ENCODE results near the gene TCF3. TPM values are rescaled to one million over a fixed set of nuclear protein-coding genes. Genes with fewer than 3 reads are reported as not detected.

Gene TCF3
- total RNA-seq, 2 donors from 2014 or later: 18.5 to 28.7 TPM

DNA sequence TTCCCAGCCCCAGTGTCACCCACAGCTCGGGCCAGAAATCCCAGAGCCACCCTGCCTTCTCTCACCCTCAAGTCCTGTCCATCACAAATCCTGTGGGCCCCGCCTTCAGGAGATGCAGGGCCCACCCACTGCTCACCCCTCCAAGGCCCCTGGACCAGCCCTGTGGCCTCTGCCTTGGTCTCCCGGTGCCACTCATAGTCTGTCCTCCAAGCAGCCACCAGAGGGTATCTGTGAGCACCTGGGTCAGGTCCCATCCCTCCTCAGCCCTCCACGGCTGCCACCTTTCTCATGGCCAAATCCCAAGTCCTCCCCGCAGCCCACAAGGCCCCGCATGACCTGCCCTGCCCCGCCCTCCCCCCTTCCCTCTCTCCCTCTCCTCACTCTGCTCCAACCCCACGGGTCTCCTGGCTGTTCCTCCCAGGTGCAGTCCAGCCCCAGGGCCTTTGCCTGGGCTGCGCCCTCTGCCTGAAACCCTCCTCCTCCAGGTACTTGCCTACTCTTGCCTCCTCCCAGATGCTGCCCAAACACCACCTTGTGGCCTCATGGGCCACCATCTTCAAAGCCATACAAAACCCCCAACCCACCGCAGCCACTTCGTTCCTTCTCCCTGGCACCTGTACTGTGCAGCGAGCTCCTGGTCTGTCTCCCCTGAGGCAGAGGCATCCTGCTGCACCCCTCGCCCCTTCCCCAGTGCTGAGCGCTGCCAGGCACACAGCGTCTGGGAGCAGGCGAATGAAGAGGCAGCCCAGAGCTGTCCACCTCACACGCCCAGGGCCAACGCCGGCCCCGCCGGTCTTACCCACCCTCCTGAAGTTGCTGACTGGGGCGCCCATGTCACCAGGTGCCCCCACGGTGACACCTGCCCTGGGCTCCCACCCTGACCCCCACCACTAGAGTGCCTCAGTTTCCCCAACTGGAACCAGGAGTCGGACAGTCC is 34.0 kb downstream of the TCF3 start:
- no peaks in the 10 kb centered on the region for H3K27me3 ChIP-seq
- H3K27ac ChIP-seq: no peak overlapping the region
- DNase-seq (ENCODE audit: low spot score): no peak
- H3K9me3 ChIP-seq: no peaks in the 10 kb centered on the region
- TF ChIP-seq CTCF (IDR thresholded peaks at IDR 0.05): peak in 1 of 2 donors; percentile 45
- no peaks in the 10 kb centered on the region for H3K4me1 ChIP-seq
- peaks cover 30% of the 10 kb centered on the region for H3K36me3 ChIP-seq
- H3K4me3 ChIP-seq: no peak overlapping the region

DNA sequence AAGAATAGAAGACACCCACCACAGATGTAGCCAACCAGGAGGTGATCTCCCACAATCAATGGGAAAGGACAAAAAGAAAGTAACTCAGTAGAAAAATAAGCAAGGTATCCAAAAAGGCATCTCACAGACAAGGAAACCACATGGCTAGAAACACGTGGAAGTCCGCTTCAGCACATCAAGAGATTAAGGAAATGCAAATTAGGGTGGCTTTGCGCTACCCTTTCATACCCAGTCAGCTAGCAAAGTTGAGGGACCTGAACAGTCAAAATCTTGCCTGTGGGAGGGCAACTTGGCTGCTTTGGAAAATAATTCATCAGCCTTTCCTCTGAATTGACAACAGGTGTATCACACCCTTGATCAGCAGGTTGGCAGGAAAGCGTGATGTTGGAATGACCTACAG is 35.5 kb downstream of the TCF3 start:
- TF ChIP-seq CTCF (IDR thresholded peaks at IDR 0.05): no peak
- Histone ChIP-seq H3K27me3 (no peaks in the 10 kb centered on the region), H3K36me3 (peaks cover 37% of the 10 kb centered on the region)

DNA sequence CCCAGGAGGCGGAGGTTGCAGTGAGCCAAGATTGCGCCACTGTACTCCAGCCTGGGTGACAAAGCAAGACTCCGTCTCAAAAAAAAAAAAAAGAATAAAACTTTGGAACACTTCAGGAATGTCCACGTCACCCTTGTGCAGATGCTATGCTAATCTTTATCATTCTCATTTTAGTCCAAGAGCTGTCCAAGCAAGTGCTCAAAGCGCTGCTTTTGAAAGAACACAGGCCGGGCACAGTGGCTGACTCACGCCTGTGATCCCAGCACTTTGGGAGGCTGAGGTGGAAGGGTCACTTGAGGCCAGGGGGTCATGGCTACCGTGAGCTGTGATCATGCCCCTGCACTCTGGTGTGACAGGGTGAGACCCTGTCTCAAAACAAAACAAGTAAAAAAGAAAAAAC is 36.0 kb downstream of the TCF3 start:
- Histone ChIP-seq H3K4me3 (no peak overlapping the region), H3K27me3 (no peaks in the 10 kb centered on the region), H3K36me3 (peaks cover 35% of the 10 kb centered on the region), H3K4me1 (no peaks in the 10 kb centered on the region), H3K9me3 (no peaks in the 10 kb centered on the region), H3K27ac (no peak overlapping the region)
- DNase-seq (ENCODE audit: low spot score): no peak
- TF ChIP-seq CTCF (IDR thresholded peaks at IDR 0.05): no peak

More for the DNA sequence above, 35.5 kb downstream of the TCF3 start:
- Histone ChIP-seq H3K27ac (no peak overlapping the region), H3K4me1 (no peaks in the 10 kb centered on the region), H3K9me3 (no peaks in the 10 kb centered on the region), H3K4me3 (no peak overlapping the region)
- no peak for DNase-seq (ENCODE audit: low spot score)

GRCh38 chr19:1615156-1615765 is 37.2 kb downstream of the TCF3 start:
- H3K27me3 ChIP-seq: no peaks in the 10 kb centered on the region
- H3K4me1 ChIP-seq: no peaks in the 10 kb centered on the region
- no peak overlapping the region for H3K4me3 ChIP-seq
- H3K27ac ChIP-seq: no peak overlapping the region
- no peak for TF ChIP-seq CTCF (IDR thresholded peaks at IDR 0.05)
- peaks cover 33% of the 10 kb centered on the region for H3K36me3 ChIP-seq
- DNase-seq (ENCODE audit: low spot score): no peak
- H3K9me3 ChIP-seq: no peaks in the 10 kb centered on the region

DNA sequence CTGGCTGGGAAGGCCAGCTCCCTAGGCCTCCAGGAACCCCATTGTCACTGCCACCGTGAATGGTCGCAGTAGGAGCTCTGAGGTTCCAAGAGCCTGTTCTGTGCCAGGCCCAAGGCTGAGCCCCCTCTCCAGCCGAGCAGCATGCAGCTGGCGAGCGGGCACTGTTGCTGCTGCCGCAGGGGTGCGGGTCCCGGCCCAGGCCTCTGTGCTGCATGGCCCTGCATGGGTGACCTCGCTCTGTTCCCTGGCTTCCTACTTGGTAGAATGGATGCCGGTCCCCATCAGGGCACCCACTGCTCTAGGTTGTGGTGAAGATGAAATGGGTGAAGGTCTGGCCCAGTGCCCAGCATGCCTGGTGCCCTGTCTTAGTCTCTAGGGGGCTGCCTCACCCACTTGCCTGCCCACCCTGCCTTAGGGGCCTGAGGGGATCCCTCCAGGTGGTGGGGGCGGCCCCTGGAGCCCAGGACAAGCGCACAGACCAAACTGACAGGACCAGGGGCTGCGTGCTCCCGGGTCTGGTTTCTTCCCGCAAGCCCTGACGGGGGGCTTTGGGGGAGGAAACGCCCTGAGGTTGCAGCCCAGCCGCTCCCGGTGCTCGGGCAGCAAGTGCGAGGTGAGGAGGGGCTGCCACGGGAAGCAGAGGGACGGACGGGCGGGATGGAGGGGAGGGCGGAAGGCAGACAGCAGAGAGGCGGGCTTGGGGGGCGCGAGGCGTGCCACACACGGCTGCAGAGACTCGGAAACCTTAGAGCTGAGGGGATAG is 38.4 kb downstream of the TCF3 start:
- no peak for TF ChIP-seq CTCF (IDR thresholded peaks at IDR 0.05)
- no peak overlapping the region for H3K4me3 ChIP-seq
- no peaks in the 10 kb centered on the region for H3K4me1 ChIP-seq
- no peaks in the 10 kb centered on the region for H3K27me3 ChIP-seq
- peaks cover 33% of the 10 kb centered on the region for H3K36me3 ChIP-seq
- H3K9me3 ChIP-seq: no peaks in the 10 kb centered on the region
- DNase-seq (ENCODE audit: low spot score): no peak
- no peak overlapping the region for H3K27ac ChIP-seq

Data from right atrium auricular region (tissue), 2 donors.